Measurements from ENCODE around the gene PSMB2.

Gene PSMB2

GRCh38 chr1:35674111-35674510 is 32.8 kb upstream of the PSMB2 start:
- no peak overlapping the region for H3K4me2 ChIP-seq (ENCODE audit: low read length)
- H3F3A ChIP-seq (ENCODE audit: insufficient read depth, low read length) = no peaks in the 10 kb centered on the region
- no peak overlapping the region for H2AFZ ChIP-seq (ENCODE audit: low read length)
- H3K4me3 ChIP-seq (ENCODE audit: low read depth, low read length, poor library complexity, severe bottlenecking) = no peak overlapping the region
- no peaks in the 10 kb centered on the region for H3K9me2 ChIP-seq (ENCODE audit: low read depth, low read length)
- H3K36me3 ChIP-seq (ENCODE audit: insufficient read depth, low read length) = no peaks in the 10 kb centered on the region
- H3K9me3 ChIP-seq (ENCODE audit: low read length) = no peaks in the 10 kb centered on the region
- H3K9ac ChIP-seq (ENCODE audit: low read length) = no peak overlapping the region
- H3K27me3 ChIP-seq (ENCODE audit: insufficient read depth, low read length) = no peaks in the 10 kb centered on the region
- TF ChIP-seq CTCF (IDR thresholded peaks at IDR 0.05; ENCODE audit: low read length) (no peak), EZH2 (IDR thresholded peaks at IDR 0.05; ENCODE audit: borderline replicate concordance, low read length) (no peak)
- no peaks in the 10 kb centered on the region for H3K4me1 ChIP-seq (ENCODE audit: insufficient read depth, low read length, severe bottlenecking)
- H4K20me1 ChIP-seq (ENCODE audit: insufficient read depth, low read length) = no peaks in the 10 kb centered on the region
- H3K27ac ChIP-seq (ENCODE audit: low read depth, low read length, poor library complexity, severe bottlenecking) = no peak overlapping the region
- H3K79me2 ChIP-seq (ENCODE audit: insufficient read depth, low read length) = no peaks in the 10 kb centered on the region

GRCh38 chr1:35672116-35672515 is 30.8 kb upstream of the PSMB2 start:
- Histone ChIP-seq H3K9ac (ENCODE audit: low read length) (no peak overlapping the region), H3K9me3 (ENCODE audit: low read length) (no peaks in the 10 kb centered on the region), H3K4me1 (ENCODE audit: insufficient read depth, low read length, severe bottlenecking) (no peaks in the 10 kb centered on the region), H3K27ac (ENCODE audit: low read depth, low read length, poor library complexity, severe bottlenecking) (no peak overlapping the region), H3K36me3 (ENCODE audit: insufficient read depth, low read length) (no peaks in the 10 kb centered on the region), H3K4me2 (ENCODE audit: low read length) (no peak overlapping the region), H3K9me2 (ENCODE audit: low read depth, low read length) (no peaks in the 10 kb centered on the region), H3F3A (ENCODE audit: insufficient read depth, low read length) (no peaks in the 10 kb centered on the region), H3K27me3 (ENCODE audit: insufficient read depth, low read length) (no peaks in the 10 kb centered on the region), H3K4me3 (ENCODE audit: low read depth, low read length, poor library complexity, severe bottlenecking) (no peak overlapping the region), H4K20me1 (ENCODE audit: insufficient read depth, low read length) (no peaks in the 10 kb centered on the region), H2AFZ (ENCODE audit: low read length) (no peak overlapping the region), H3K79me2 (ENCODE audit: insufficient read depth, low read length) (no peaks in the 10 kb centered on the region)
- TF ChIP-seq CTCF (IDR thresholded peaks at IDR 0.05; ENCODE audit: low read length) (no peak), EZH2 (IDR thresholded peaks at IDR 0.05; ENCODE audit: borderline replicate concordance, low read length) (no peak)

GRCh38 chr1:35668506-35668905 is 27.2 kb upstream of the PSMB2 start:
- no peak overlapping the region for H3K27ac ChIP-seq (ENCODE audit: low read depth, low read length, poor library complexity, severe bottlenecking)
- no peaks in the 10 kb centered on the region for H3K4me1 ChIP-seq (ENCODE audit: insufficient read depth, low read length, severe bottlenecking)
- H3K9me3 ChIP-seq (ENCODE audit: low read length) = no peaks in the 10 kb centered on the region
- H3K27me3 ChIP-seq (ENCODE audit: insufficient read depth, low read length) = no peaks in the 10 kb centered on the region
- no peak overlapping the region for H3K4me3 ChIP-seq (ENCODE audit: low read depth, low read length, poor library complexity, severe bottlenecking)
- no peaks in the 10 kb centered on the region for H3K36me3 ChIP-seq (ENCODE audit: insufficient read depth, low read length)
- H2AFZ ChIP-seq (ENCODE audit: low read length) = no peak overlapping the region
- TF ChIP-seq CTCF (IDR thresholded peaks at IDR 0.05; ENCODE audit: low read length) = no peak
- no peak for TF ChIP-seq EZH2 (IDR thresholded peaks at IDR 0.05; ENCODE audit: borderline replicate concordance, low read length)
- no peak overlapping the region for H3K9ac ChIP-seq (ENCODE audit: low read length)
- H3K4me2 ChIP-seq (ENCODE audit: low read length) = no peak overlapping the region
- H4K20me1 ChIP-seq (ENCODE audit: insufficient read depth, low read length) = no peaks in the 10 kb centered on the region
- no peaks in the 10 kb centered on the region for H3K9me2 ChIP-seq (ENCODE audit: low read depth, low read length)
- no peaks in the 10 kb centered on the region for H3K79me2 ChIP-seq (ENCODE audit: insufficient read depth, low read length)
- no peaks in the 10 kb centered on the region for H3F3A ChIP-seq (ENCODE audit: insufficient read depth, low read length)

All from OCI-LY1 (cell line).